NCI-H345 treated with DMSO at 0.1 percent for 48 hours (cell line): ENCODE measurements around the gene PIGS.
"Not testable (repeated sequence)": the region's sequence is repeated elsewhere in the genome, so short reads cannot be mapped to it uniquely, and the experiment has no call there.

Experiments used
- DNase-seq: peaks from one replicate; lab custom pipeline; 2025; ENCODE audit not compliant: unreplicated experiment; lab: John Stamatoyannopoulos, UW

The PIGS gene

DNA sequence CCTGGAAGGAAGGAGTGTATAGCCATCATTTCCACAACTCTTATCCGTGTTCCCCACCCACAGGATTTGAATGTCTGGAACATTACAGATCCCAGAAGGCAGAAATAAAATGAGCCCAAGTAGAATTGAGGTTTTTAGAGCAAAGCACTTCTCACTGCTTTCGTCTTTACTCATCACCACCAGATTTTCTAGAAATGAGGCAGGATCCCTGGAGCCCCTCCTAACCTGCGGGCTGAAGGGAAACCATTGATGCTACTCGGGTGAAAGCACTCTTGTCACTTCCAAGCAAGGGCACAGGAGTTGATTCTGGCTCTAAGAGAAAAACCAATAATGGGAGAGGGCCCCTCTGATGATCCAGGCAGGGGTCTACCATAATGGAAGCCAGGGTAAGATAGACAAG is 8.2 kb upstream of the PIGS start:
- no peak for DNase-seq

DNA sequence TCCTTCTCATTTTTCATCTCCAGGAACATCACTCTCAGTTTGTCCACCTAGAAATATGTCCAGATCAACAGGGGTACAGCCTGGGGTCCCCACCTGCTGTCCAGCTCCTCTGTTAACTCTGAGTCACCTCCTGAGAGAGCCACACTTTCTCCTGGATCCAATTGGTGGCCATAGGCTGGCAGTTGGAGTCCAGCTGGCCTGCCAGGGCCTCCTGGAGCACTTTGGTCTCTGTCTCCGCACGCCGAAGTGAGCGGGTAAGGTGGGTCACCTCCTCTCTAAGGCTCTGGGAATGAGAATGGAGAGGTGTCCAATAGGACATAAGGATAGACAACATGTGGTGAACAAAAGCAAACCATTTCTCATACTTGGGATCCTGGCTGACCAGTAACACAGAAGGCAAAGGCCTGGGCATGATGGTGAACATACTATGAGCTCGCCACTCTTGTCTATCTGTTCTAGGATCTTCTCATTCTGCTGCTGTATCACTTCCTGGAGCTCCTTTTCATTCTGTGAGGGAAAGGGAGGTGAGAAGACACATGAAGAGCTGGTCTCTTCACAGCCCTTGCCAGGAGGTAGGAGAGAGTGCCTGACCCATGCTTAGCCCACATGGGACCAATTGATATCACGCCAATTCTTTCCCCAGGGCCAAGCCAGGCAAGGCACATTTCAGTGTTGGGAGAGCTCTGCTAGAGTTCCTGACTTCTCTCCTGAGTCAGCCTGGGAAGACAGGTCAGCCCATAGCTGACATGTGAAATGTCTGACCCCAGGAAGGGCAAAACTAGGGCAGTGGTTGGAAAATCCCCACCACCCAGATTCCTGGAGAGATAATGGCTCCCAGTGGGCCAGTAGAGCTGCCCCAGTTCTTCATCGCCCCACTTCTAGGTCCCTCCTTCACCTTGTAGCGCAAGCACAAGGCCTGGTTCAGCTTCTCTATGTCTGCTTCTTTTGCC is 7.2 kb upstream of the PIGS start:
- DNase-seq: no peak

DNA sequence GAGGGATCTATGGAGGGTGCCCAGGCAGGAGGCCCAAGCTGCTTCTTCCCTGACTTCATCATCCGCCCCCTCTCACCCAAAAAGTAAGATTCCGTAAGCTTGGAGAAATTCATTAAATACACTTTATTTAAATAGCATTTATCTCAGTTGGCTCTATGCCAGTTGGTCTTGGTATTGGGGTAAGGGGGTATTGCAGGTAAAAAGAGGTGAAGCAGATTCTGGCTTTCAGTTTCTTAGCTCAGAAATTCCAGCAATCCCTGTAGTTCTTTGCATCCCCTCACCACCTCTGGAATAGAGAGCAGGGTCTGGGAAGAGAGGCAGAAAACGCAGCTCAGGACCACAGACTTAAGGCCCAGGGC is 6.1 kb upstream of the PIGS start:
- no peak for DNase-seq

DNA sequence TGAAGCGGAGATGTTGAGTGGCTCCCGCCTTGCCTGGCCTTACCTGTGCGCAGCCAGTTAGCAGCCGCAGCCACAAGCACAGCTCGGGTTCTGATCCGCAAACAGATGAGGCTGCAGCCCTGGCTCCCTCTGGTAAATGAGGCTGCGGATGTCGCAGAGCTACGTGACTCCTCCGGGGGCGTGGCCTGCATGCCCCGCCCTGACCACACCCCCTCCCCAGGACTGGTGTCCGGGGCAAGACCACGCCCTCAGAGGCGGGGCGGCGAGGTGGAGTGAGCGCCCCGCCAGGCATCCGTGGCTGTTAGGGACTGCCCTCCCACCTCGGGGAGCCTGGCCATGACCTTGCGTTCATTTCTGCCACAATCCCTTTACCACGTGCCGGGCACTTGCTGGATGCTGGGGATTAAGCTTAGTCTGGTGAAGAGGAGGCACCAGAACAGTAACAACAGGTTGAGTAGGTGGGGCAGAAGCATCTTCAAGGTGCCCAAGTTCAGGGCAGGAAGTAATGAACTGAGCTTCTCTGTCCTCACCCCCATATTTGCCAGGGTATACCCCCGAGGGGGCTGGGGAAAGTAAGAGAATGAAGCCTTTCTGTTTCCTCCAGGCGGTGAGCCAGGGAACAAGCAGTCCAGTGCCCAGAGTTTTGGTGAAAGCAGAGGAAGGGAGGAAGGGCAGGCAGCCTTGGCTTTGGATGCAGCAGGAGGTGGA is 5.6 kb upstream of the PIGS start, which contains the start of gene ALDOC:
Gene ALDOC (minus strand): TSS at position 138 of the 708 bp plus-strand sequence. CDS start 1,363 bp downstream, outside the sequence.
- peak; percentile 84 for DNase-seq

DNA sequence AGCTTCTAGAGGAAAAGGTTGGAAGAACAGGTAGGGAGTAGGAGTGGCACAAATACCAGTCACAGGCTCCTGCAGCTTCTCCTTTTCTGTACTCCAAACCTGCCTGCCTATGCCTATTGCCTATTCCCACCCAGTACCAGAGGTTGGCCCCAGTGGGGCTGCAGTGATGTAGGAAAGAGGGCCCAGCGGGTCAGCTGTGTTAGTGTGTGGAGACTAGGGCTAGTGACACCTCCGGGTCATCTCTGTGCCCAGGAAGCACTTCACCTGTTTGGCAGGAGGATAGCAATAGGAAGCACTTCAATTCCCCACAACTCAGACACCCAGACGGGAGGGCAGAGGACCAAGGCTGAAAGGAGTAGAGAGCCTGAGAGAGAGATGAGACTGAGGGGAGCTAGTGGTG is 4.7 kb upstream of the PIGS start:
- not testable (repeated sequence) for DNase-seq

DNA sequence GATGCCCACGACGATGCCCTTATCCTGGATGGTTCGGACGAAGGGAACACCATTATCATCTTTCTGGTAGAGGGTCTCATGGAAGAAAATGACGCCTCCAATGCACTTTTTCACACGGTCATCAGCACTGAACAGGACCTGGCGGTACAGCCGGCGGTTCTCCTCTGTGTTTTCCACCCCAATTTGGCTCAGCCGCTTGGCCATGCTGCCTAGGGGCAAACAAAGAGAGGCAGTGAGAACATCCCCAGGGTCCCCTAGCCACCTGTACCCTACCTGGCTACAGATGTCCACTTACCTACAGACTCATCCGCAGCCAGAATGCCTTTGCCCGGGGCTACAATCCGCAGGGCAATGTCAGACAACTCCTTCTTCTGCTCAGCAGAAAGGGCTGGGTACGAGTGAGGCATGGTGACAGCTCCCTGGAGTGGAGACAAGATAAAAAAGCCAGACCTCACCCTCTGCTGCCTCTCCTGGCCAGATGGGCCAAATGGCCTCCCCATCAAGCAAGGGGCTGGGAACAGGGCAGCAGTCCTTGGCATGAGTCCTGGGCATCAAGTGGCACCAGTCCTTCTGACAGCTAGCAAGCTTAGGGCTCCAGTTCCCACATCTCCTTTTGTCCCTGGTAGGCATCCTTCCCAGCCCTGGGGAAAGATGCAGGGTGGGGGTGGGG is 3.9 kb upstream of the PIGS start:
- DNase-seq: no peak

DNA sequence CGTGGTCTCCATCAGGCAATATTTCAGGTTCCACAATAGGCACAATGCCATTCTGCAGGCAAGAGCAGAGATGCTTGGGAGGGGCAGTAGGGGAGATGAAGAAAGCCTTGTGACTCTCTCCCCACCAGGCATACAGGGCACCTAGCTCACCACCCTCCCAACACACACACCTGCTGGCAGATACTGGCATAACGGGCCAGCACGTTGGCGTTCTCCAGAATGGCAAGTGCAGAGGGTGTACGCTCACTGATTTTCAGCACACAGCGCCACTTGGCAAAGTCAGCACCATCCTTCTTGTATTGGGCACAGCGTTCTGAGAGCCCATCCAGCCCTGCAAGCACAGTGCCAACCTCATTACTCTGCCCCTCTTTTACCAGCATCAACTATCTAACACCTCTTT is 3.2 kb upstream of the PIGS start:
- no peak for DNase-seq

DNA sequence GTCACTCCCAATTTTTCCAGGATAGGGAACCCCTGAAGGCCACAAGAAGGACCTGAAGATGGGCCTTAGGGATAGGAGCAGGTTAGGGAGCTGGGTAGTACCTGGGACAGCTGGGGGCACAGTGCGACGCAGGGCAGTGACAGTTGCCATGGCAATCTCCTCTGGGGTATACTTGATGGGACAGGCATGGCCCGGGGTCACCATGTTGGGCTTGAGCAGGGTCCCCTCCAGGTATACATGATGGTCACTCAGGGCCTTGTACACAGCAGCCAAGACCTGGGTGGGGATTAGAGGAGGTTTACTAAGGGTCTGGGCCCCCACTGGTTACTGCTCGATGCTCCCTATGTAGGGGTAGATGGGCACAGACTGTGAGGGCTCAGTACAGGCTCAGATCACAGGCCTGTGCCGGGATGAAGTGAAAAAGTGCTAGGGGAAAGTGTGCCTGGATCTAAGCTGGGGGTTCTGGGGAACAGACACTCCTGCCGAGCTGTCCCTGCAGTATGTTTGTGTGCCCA is 2.7 kb upstream of the PIGS start:
- DNase-seq: no peak

DNA sequence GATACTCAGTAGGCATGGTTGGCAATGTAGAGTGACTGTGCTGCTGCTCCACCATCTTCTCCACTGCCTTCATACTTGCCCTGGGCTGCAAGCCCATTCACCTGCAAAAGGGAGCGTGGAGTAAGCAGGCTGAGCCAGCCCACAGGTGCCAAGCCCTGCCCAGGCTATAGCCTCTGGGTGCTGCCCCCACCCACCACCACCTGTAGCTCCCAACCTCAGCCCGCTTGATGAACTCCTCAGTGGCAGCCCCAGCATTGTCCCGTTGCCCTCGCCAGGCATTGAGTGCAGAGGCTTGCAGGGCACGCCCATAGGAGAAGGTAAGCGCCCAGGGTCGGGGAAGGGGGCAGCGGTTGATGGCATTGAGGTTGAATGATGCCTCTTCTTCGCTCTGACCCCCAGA is 2.2 kb upstream of the PIGS start:
- DNase-seq: no peak

DNA sequence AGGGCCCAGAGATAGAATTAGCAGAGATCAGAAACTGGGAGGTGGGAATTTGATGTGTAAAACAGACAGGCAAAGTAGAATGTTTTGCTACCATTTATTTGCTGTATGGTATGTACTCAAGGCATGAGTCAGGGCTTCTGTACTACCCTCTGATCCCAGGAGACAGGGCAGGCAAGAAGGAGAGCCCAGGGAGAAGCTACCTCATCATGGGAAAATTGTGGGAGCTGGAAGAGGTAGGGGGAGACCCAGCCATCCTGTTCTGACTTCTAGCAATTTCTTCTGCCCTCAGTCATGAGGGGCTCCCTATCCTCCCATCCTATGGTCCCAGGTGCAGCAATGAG is 1.7 kb upstream of the PIGS start:
- no peak for DNase-seq

DNA sequence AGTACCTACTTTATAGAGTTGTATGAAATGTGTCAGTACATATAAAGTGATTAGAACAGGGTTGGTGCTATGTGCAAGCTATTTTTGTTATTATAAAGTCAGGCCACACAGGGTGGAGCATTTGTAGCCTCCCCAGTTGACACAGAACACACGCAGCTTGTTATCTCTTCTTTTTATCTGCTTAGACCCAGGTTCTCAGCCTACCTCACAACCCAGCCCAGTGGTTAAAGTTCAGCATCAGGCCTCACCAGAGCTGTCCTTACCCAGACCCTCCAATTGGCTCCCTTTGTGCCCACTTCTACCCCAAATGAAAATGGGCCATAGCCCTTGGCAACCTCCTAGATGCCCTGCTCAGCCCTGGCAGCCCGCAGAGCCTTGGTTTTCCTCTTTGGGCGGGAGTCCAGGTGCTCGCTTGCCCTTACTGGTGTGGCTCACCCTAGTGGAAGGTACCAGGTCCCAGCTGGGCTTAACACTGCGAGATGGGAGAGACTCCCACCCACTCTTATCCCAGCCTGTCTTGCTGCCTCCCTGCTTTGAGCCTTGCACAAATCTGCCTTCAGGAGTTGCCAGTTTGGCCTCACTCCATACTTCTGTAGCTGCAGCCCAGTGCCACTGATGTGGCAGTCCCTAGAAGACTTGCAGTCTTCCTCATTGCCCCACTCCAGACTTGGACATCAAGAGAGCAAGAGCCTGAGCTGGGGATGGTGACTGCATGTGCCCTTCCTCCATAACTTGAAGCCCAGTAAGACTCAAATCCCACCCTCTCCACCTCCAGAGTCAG is 1.1 kb upstream of the PIGS start:
- no peak for DNase-seq

DNA sequence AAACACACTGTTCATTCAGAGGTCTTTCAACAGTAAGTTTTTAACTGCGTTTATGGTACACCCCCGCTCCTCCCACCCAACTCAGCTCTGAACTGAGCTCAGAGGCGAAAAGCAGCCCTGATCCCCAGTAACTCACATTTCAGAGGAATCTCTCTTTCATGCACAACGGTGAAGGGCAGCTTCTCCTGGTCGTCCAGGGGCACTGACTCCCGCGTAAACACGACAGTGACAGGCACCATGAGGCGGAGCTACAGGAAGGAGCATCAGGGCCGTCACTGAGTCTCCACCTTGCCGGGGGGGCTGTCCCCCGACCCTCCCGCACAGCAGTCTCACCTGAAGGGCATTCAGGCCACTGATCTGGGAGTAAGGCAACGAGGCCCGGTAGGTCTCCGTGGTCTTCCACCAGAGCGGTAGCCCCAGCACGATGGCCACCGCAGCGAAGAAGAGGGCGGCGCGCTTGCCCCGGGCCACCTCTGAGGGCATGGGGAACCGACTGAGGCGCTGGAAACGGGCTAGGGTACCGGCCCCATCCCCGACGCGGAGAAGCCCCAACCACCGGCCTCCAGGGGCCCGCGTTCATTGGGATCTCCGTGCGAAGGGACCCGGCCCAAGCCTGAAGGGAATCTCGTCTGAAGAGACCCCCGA is 486 bp downstream of the PIGS start:
- no peak for DNase-seq

DNA sequence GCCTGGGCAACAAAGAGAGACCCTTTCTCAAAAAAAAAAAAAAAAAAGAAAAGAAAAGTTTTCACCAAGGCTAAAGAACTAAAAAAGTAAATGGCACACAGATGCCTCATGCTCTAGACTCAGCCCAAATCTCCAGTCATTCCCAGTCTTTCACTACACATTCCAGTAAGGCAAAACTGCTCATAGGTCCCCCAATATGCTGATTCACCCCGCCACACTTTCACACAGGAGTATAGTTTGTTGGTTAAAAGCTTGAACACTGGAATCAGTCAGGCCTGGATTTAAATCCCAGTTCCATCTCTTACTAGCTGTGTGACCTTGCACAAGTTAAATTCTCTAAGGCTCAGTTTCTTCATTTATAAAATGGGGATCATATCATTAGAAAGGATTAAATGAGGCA is 1.9 kb downstream of the PIGS start:
- no peak for DNase-seq

DNA sequence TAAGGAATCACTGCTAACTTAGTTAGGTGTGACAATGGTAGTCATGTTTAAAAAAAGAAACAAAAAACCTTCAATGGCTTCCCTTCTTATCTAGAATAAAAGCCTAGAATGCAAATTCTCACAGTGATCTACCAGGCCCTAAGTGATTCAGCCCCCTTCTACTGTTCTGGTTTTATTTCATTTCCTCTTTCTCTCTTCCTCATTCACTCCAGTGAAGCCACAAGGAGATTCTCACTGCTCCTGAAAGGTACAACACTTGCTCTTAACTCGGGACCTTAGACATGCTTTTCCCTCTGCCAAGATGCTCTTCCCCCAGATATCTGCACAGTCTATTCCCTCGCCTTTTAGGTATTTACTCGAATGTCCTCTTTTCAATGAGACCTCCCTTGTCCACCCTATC is 3.7 kb downstream of the PIGS start:
- no peak for DNase-seq

DNA sequence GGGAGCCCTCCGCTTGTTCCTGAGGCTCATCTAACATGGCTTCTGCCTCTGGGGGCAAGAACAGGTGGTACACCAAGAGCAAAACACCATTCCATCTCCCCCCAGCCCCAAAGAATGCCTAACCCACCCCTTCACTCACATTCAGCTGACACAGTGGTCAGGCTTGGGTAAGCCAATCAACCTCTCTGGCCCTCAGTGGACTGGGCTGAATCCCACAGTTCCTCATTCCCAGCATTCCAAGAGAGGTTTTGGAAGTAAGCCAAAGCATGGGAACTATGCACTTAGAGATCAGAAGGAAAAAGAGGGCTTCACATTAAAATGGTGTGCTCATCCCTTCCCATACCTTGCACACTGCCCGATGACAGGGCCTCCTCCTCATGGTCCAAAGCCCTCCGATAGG is 7.8 kb downstream of the PIGS start:
- no peak for DNase-seq

DNA sequence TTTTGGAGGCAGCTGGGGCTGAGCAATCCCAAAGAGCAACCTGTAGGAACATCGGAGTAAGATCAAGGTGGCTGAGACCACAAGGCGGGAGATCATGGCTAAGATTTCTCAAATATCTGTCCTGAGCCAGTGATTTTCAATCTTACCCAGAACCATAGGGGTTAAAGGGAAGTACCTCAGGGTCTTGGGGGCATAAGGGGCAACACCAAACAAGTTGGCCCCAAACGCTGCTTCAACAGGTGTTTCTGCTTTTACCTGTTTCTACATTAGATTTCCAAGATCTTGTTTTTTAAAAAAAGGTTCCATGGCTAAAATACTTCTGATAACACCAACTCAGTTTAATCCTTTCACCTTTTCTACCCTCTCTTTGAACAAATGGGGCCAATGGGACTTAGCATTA is 16.3 kb downstream of the PIGS start:
- no peak for DNase-seq

DNA sequence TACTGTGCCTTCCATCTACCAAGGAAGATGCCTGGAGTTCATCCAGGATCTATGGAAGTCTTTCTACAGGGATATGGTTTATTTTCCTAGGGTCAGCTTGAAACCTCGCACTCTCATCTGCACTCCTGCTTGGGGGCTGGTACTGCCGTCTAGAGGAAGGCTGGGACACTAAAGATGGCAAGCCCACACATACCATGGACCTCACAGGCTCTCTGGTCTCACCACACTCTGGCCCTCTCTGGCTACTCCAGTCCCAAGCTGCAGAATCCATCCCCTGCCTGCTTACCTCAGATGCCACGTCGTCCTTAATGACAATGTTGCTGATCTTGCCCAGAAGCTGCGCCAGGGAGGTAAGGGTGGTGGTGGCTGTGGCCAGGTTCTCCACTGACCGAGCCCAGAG is 16.8 kb downstream of the PIGS start:
- DNase-seq: no peak

DNA sequence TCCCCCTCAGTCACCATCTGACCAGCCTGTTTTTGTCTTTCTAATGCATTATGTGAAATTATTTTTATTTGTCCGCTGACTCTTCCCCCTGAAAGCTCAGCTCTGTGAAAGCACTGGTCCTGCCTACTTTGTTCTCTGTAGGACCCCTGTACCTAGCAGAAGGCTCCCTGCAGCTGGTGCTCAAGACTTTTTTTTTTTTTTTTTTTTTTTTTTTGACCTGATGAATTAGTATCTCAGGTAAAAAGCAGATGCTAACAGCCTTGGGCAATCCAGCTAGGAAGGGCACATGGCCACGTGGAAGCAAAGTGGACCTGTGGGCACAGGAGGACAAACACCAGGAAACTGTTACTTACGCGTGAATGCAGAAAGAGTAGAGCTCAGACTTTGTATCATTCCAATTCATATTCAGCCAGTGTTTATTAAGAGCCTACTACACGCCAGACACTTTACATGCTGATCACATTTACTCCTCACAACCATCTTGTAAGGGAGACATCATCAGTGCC is 18.3 kb downstream of the PIGS start:
- no peak for DNase-seq

DNA sequence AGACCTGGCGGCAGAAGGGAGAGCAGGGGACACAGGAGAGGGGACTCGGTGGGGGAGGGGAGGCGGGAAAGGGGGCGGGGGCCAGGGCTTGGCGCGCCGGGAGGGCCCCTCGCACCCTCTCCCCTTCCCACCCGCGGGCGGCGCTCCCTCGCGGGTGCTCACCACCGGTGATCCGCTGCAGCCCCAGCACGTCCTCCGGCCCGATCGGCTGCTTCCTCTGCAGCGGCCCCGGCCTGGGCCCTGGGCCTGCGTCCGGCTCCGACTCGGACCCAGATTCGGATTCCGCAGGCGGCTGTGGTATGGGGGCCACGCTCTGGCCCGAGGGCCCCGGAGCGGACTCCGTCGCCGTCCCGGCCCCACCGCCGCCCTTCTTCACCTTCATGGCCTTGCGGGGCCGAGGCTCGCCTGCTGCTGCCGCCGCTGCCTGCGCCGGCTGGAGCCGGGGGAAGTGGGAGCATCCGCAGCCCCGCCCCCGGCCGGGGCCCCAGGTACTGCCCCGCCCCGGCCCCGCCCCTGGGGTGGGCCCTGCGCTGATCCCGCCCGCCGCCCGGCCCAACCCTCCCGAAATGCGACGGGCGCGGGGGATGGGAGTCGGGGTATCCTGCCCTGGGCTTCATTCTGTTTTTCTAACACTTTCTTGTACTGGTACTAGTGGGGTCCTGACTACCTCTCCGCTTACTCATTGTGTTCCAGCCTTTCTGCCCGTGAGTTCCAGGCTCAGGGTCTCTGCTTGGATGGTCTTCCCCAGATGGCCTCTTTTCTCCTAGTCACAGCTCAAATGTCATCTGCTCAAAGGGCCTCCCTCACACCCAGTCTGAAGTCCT is 18.9 kb downstream of the PIGS start, which contains the start of gene UNC119:
Gene UNC119 (minus strand): TSS at position 449 of the 824 bp plus-strand sequence. CDS start 67 bp downstream, at position 382.
- peak; percentile 53 for DNase-seq
